Stimulated activated CD4-positive, alpha-beta T cell treated with anti-CD3 and anti-CD28 coated beads, Interleukin-4, amount 100 ng/mL, for 1 hour (primary cell): ENCODE measurements around the gene UBR2.
"Not testable (repeated sequence)": the region's sequence is repeated elsewhere in the genome, so short reads cannot be mapped to it uniquely, and the experiment has no call there.

Experiments used
- DNase-seq: peaks from one replicate; pipeline ENCODE4 v3.0.0-alpha.2; 2020

Gene UBR2

DNA sequence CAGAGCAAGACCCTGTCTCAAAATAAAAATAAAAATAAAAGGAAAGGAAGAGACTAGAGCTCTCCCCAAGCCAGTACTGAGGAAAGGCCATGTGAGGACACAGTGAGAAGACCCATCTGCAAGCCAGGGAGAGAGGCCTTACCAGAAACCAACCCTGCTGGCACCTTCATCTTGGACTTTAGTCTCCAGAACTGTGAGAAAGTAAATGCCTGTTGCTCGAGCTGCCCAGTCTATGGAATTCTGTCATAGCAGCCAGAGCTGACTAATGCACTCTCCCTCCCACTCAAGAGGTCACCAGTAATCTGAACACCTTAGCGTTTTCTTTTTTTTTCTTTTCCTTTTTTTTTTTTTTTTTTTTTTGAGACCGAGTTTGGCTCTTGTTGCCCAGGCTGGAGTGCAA lies 165.9 kb downstream of the UBR2 start:
- DNase-seq: no peak

DNA sequence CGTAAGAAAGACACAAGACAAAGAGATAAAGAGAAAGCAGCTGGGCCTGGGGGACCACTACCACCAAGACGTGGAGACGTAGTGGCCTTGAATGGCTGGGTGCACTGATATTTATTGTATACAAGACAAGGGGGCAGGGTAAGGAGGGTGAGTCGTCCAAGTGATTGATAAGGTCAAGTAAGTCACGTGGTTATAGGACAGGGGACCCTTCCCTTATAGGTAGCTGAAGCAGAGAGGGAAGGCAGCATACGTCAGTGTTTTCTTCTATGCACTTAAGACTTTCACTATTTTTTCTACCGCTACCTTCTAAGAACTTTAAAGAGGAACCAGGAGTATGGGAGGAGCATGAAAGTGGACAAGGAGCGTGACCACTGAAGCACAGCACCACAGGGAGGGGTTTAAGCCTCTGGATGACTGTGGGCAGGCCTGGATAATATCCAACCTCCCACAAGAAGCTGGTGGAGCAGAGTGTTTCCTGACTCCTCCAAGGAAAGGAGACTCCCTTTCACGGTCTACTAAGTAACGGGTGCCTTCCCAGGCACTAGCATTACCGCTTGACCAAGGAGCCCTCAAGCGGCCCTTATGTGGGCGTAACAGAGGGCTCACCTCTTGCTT lies 170.1 kb downstream of the UBR2 start:
- not testable (repeated sequence) for DNase-seq

DNA sequence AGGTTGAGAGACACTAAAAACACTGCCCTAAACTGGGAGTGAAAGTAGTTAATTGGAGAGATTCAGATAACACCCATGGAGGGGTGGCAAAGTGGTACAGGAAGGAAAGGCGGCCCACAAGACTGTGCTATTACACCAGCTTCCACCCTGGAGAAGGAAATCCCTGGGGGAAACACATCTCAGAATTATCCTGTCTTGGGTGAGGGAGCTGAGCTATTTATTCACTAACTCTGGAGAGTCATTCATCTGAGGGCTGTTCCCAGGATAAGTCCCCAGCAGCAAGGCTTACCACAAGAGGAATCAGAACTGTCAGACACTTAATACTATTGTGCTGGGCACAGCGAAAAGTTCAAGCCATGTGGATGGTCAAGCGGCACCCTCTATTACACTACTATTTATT lies 172.1 kb downstream of the UBR2 start:
- no peak for DNase-seq

DNA sequence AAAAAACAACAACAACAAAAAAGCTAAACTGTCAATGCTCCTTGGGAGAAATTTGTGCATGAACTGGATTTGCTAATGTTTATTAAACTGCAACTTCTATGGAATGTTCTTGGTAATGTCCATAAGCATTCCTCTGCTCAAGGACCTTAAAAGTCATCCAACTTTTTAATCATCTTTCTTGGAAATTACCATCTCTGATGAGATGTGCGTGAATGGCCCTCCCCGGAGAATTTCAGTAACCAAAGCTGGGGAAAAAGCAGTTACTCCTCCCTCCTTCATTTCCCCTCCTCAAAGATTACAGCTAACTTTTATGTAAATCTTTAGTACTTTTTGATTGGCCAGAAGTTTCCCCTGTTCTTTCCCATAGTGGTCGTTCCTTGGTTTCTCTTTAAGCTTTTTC lies 176.9 kb downstream of the UBR2 start:
- DNase-seq: no peak

DNA sequence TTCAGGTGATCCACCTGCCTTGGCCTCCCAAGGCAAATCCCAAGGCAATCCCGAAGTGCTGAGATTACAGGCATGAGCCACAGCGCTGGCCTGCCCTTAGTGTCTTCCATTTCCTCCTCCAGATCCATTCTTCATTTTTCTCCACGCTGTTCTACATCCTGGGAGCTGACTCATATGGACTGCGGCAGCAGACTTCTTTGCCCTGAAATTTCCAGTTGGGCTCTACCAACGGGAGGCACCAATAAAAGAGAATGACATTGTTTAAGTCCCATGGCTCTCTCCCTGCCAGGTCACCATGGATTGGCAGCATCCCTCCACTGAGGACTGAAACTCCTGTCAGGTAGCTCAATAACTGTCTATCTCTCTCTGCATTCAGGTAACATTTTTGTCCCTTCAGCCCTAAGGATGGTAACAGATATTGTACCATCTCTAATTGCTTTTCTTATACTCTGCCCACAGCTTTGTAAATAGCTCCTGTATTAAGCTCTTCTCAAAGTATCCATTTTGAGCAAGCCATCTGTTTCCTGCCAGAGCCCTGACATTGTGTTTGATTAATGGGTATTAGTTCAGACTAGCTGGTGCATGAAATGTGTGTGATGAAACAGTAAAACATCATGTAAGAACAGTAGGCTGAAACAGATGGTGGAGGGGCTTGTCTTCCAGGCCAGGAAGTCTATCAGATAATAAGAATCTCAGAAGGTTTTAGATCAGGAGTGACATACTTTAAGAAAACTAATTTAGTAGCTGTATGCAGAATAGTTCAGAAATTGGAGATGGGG lies 178.5 kb downstream of the UBR2 start:
- DNase-seq: no peak
